GM10248 (cell line): Measurements from ENCODE around the gene GALNS.

Experiments used
- CTCF ChIA-PET: fragments of 300-600 bp; sonication (Branson Sonifier 250); formaldehyde crosslinking; extraction: SDS; loops from one replicate; lab custom pipeline; 2021; ENCODE audit warnings: antibody characterized with exemption; lab: Yijun Ruan, JAX
- POLR2A ChIA-PET: fragments of 350-650 bp; sonication (Branson Sonifier 250); formaldehyde crosslinking; extraction: SDS; loops from one replicate; lab custom pipeline; 2020; ENCODE audit warnings: antibody characterized with exemption; lab: Yijun Ruan, JAX
- DNase-seq: peaks from one replicate; pipeline ENCODE4 v3.0.0; 2012; ENCODE audit errors: extremely low spot score
- CTCF ChIP-seq: IDR thresholded peaks from 2 replicates; pipeline ENCODE4 v1.5.1; 2012; ENCODE audit warnings: mild to moderate bottlenecking, low read depth; ENCODE audit errors: extremely low read depth, missing control alignments, control extremely low read depth

GALNS gene

GRCh38 chr16:88820385-88821025, 36.2 kb downstream of the GALNS start:
- no peak for DNase-seq
- TF ChIP-seq CTCF = no peak
- ChIA-PET CTCF (interaction anchor here (1.0 to 1.7 kb wide), 2 partner anchors 9 to 37 kb away, joined by 3 to 5 read pairs; partner anchors contain the start of genes APRT, GALNS and TRAPPC2L), POLR2A (no interaction called here)

GRCh38 chr16:88819126-88819525, 37.6 kb downstream of the GALNS start:
- CTCF ChIA-PET = interaction anchor here (1.0 to 3.0 kb wide), 4 partner anchors 10 to 348 kb away, joined by 3 to 16 read pairs (median 4); partner anchors contain the start of genes GALNS and TRAPPC2L

GRCh38 chr16:88818575-88818874, 38.2 kb downstream of the GALNS start:
- TF ChIP-seq CTCF = no peak
- DNase-seq = no peak
- ChIA-PET CTCF (interaction anchor here (0.7 to 3.0 kb wide), 3 partner anchors 13 to 349 kb away, joined by 3 to 16 read pairs (median 3); no protein-coding TSS in a partner anchor), POLR2A (no interaction called here)

More at GRCh38 chr16:88819126-88819525, 37.6 kb downstream of the GALNS start:
- DNase-seq = no peak
- TF ChIP-seq CTCF = no peak
- POLR2A ChIA-PET = no interaction called here

GRCh38 chr16:88817785-88818574, 38.8 kb downstream of the GALNS start:
- POLR2A ChIA-PET = no interaction called here
- CTCF ChIA-PET = interaction anchor here (0.7 to 3.0 kb wide), 9 partner anchors 12 to 398 kb away, joined by 3 to 16 read pairs (median 3); no protein-coding TSS in a partner anchor
- TF ChIP-seq CTCF = no peak
- DNase-seq = no peak

GRCh38 chr16:88816736-88817535, 39.8 kb downstream of the GALNS start:
- DNase-seq = no peak
- TF ChIP-seq CTCF = no peak
- POLR2A ChIA-PET = no interaction called here
- CTCF ChIA-PET = interaction anchor here (0.8 to 3.0 kb wide), 8 partner anchors 12 to 399 kb away, joined by 3 to 16 read pairs (median 3); no protein-coding TSS in a partner anchor
